Ascending aorta (tissue), 2 donors: ENCODE results near the gene UGT1A7. TPM values are rescaled to one million over a fixed set of nuclear protein-coding genes. Genes with fewer than 3 reads are reported as not detected.
"Not testable (repeated sequence)": the region's sequence is repeated elsewhere in the genome, so short reads cannot be mapped to it uniquely, and the experiment has no call there.

ENCODE experiments used
- DNase-seq, 2 donors: peaks; one replicate each; pipeline ENCODE4 v3.0.0-alpha.2; 2019; ENCODE audit warnings: low spot score in 2 of 2
- H3K27ac ChIP-seq, 2 donors: fragments of 200-600 bp; sonication (generic); one replicate each; pipeline ENCODE4 v1.5.1; 2016 to 2017; ENCODE audit warnings: mild to moderate bottlenecking in 1 of 2
- H3K27me3 ChIP-seq: fragments of 200-600 bp; sonication (generic); one replicate; pipeline ENCODE4 v1.5.1; 2017
- H3K36me3 ChIP-seq, 2 donors: fragments of 200-600 bp; sonication (generic); one replicate each; pipeline ENCODE4 v1.5.1; 2016
- H3K4me1 ChIP-seq, 2 donors: fragments of 200-600 bp; sonication (generic); one replicate each; pipeline ENCODE4 v1.5.1; 2016 to 2017; ENCODE audit warnings: mild to moderate bottlenecking in 1 of 2
- H3K4me3 ChIP-seq, 2 donors: fragments of 200-600 bp; sonication (generic); one replicate each; pipeline ENCODE4 v1.5.1; 2016 to 2017; ENCODE audit warnings: mild to moderate bottlenecking in 1 of 2
- H3K9me3 ChIP-seq, 2 donors: fragments of 200-600 bp; sonication (generic); one replicate each; pipeline ENCODE4 v1.5.1; 2016
- intact Hi-C: fragments of 100-400 bp; cut with DNase I; formaldehyde crosslinking; loops from one replicate; pipeline ENCODE4 v1.15.1; 2023
- total RNA-seq: library from RNA; depleted of rRNA; stranded (reverse); fragments of >200 nt; gene quantifications from one replicate; pipeline ENCODE4 v1.1.0, GENCODE V29; 2016
- TF ChIP-seq, protein P1 (sequence below), 3 experiments: fragments of 200-600 bp in 2 of 3; fragments of 450-650 bp in 1 of 3; sonication (generic) in 2 of 3; IDR thresholded peaks; one replicate each; pipeline ENCODE4 v1.5.1; 2016 to 2019; ENCODE audit warnings: antibody characterized with exemption in 3 of 3, mild to moderate bottlenecking in 1 of 3, moderate library complexity in 1 of 3

UGT1A7 gene
- total RNA-seq, 1 donor from 2014 or later = not detected

GRCh38 chr2:233651430-233651829, 30.3 kb upstream of the UGT1A7 start:
- intact Hi-C loops = no loop called here
- H3K4me3 ChIP-seq = no peak overlapping the region
- no peak overlapping the region for H3K27ac ChIP-seq
- no peak for DNase-seq
- TF ChIP-seq, protein P1, sequence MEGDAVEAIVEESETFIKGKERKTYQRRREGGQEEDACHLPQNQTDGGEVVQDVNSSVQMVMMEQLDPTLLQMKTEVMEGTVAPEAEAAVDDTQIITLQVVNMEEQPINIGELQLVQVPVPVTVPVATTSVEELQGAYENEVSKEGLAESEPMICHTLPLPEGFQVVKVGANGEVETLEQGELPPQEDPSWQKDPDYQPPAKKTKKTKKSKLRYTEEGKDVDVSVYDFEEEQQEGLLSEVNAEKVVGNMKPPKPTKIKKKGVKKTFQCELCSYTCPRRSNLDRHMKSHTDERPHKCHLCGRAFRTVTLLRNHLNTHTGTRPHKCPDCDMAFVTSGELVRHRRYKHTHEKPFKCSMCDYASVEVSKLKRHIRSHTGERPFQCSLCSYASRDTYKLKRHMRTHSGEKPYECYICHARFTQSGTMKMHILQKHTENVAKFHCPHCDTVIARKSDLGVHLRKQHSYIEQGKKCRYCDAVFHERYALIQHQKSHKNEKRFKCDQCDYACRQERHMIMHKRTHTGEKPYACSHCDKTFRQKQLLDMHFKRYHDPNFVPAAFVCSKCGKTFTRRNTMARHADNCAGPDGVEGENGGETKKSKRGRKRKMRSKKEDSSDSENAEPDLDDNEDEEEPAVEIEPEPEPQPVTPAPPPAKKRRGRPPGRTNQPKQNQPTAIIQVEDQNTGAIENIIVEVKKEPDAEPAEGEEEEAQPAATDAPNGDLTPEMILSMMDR (IDR thresholded peaks at IDR 0.05) = no peak
- H3K4me1 ChIP-seq = no peaks in the 10 kb centered on the region
- no peaks in the 10 kb centered on the region for H3K9me3 ChIP-seq
- H3K36me3 ChIP-seq = no peaks in the 10 kb centered on the region
- H3K27me3 ChIP-seq = no peaks in the 10 kb centered on the region

- TF ChIP-seq, protein P1 (IDR thresholded peaks at IDR 0.05) = no peak
- no peak for DNase-seq
Measured at GRCh38 chr2:233654501-233654900, 27.2 kb upstream of the UGT1A7 start.

DNA sequence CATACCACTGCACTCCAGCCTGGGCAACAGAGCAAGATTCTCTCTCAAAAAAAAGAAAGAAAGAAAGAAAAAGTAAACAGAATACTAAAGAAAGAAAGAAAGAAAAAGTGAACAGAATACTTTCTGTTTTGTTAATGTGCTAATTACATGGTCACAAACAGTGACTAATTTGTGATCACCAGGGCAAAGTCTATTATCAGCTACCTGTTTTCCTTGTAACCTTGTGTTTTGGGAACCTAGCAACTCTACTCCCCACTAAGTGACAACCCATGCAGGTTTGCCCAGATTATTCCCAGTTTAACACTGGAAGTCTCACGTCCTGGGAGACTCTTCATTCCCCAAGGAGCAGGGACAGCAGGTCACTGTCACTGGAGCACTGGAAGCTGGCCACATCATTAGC, 26.7 kb upstream of the UGT1A7 start:
- DNase-seq = no peak
- Histone ChIP-seq H3K4me3 (no peak overlapping the region), H3K4me1 (no peaks in the 10 kb centered on the region), H3K36me3 (no peaks in the 10 kb centered on the region), H3K9me3 (no peaks in the 10 kb centered on the region), H3K27me3 (no peaks in the 10 kb centered on the region), H3K27ac (no peak overlapping the region)
- TF ChIP-seq, protein P1 (IDR thresholded peaks at IDR 0.05) = no peak
- intact Hi-C loops = no loop called here

More at GRCh38 chr2:233654501-233654900, 27.2 kb upstream of the UGT1A7 start:
- H3K9me3 ChIP-seq = no peaks in the 10 kb centered on the region
- H3K36me3 ChIP-seq = no peaks in the 10 kb centered on the region
- H3K27ac ChIP-seq = no peak overlapping the region
- no peak overlapping the region for H3K4me3 ChIP-seq
- no peaks in the 10 kb centered on the region for H3K4me1 ChIP-seq
- H3K27me3 ChIP-seq = no peaks in the 10 kb centered on the region
- intact Hi-C loops = no loop called here

GRCh38 chr2:233655943-233656342, 25.8 kb upstream of the UGT1A7 start:
- H3K36me3 ChIP-seq, H3K27me3 ChIP-seq, H3K27ac ChIP-seq, intact Hi-C loops, H3K4me3 ChIP-seq, H3K4me1 ChIP-seq, H3K9me3 ChIP-seq, DNase-seq: not testable (repeated sequence)

- H3K9me3 ChIP-seq = no peaks in the 10 kb centered on the region
- no peak overlapping the region for H3K4me3 ChIP-seq
- intact Hi-C loops = no loop called here
- no peaks in the 10 kb centered on the region for H3K4me1 ChIP-seq
- TF ChIP-seq, protein P1 (IDR thresholded peaks at IDR 0.05) = no peak
- H3K27me3 ChIP-seq = no peaks in the 10 kb centered on the region
- no peak overlapping the region for H3K27ac ChIP-seq
- H3K36me3 ChIP-seq = no peaks in the 10 kb centered on the region
- no peak for DNase-seq
Measured at GRCh38 chr2:233656443-233656842, 25.3 kb upstream of the UGT1A7 start.

- intact Hi-C loops = no loop called here
- H3K9me3 ChIP-seq = no peaks in the 10 kb centered on the region
- no peaks in the 10 kb centered on the region for H3K36me3 ChIP-seq
- no peak overlapping the region for H3K27ac ChIP-seq
- H3K4me3 ChIP-seq = no peak overlapping the region
- no peak for DNase-seq
- no peaks in the 10 kb centered on the region for H3K27me3 ChIP-seq
- TF ChIP-seq, protein P1 (IDR thresholded peaks at IDR 0.05) = no peak
- H3K4me1 ChIP-seq = no peaks in the 10 kb centered on the region
Measured at GRCh38 chr2:233658610-233659009, 23.1 kb upstream of the UGT1A7 start.
